ENCODE measurements around the gene PRIMA1.

PRIMA1 gene

DNA sequence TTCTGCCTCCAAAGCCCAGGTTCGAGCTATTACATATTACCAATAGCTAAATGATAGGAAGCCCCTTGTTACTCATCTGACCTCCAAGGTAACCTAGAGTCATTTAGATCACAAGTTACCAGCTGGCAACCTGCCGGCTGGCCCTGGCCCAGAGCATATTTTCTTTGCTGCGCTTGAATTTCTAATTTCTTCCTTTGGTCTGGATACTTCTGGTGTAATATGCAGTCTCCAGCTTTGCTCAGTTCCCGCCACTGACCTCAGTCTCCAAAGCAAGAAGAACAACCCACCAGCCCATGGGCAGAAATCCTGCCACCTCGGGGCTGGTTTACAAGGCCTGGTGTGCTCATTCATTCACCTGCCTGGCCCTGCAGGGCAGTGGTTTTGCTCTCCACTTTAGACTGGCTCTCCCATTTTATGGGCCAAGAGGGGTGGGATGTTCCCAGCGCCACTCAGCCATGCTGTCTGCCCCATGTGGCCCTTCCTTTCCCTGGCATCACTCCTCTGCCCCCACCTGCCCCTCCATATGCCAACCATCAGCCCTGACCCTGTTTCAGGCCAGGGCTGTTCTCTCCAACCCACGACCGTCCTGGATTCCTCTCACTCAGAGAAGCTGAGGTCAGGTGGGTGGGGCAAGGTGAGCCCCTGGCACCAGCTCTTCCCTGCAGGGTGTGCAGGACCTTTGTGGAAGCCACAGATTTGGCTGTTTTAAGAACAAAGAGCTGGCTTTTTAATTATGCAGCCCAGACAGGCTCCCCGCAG lies 76.0 kb downstream of the PRIMA1 start:
- no peak for DNase-seq (ENCODE audit: low spot score)

DNA sequence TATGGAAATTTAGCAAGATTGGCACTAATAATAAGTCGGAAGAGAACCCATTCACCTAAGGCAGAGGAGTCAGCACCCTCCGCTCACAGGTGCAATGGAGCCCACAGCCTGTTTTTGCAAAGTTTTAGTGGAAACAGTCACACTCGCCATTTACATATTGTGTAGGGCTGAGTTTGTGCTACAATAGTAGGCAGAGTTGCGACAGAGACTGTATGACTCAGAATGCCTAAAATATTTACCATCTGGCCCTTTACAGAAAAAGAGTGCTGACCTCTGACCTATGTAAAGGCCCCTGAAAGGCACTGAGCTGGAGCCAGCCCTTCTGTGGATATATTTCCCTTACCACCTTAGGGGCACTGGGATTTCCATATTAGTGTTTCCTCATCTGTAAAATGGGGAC lies 79.0 kb downstream of the PRIMA1 start:
- no peak for DNase-seq (ENCODE audit: low spot score)

DNA sequence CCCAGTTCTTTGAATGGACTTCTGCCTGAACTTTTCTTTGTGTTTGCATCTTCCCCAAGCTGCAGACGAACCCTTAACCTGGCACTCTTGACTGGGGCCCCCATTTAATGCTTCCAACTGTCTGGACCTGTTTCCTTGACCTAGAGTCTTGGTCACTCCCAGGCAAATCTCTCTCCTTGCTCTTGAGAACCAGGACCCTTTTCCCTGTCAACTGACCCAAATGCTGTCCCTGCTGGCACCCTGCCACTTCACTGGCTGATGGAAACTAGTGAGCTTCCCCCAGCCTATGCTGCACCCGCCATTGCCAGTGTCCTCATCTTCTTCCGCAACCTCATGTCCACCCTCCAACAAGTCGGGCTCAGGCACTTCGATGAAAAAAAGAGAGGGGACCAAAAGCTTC lies 79.5 kb downstream of the PRIMA1 start:
- no peak for DNase-seq (ENCODE audit: low spot score)

DNA sequence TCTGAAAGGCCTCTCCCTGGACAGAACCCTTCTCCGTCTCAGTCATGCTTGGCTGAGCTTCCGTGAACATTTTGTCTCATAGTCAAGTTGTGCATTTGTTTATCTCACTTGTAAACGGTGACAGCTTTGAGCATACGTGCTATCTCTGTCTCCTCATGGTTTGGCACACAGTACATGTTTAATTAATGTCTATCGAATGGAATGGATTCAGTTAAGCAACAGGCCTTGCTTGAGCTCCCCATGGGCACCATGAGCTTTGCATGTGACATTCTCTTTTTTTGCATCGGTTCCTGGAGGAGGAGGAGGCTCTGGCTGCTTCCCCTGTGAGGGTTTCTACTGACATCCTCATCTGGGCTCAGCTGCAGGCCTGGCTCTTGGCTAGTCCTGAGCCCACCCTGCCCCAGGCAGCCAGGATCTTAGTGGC lies 80.0 kb downstream of the PRIMA1 start:
- no peak for DNase-seq (ENCODE audit: low spot score)

DNA sequence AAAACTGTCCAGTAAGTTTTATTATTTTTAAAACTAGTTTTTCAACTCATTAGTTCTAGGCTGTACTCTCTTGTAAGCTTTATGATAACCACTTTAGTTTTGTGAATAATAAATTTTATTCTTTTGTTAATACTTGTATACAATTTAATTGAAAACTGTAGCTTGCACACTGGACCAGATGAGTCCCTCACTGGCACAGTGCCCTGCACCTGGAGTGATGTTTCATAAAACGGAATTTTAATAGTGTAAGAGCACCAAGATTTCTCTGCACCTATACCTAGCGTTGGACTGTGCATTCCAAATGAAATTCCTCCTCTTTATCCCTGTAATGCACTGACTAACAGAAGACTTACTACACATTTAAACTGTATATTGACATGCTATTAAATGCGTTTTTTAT lies 80.8 kb downstream of the PRIMA1 start:
- no peak for DNase-seq (ENCODE audit: low spot score)

DNA sequence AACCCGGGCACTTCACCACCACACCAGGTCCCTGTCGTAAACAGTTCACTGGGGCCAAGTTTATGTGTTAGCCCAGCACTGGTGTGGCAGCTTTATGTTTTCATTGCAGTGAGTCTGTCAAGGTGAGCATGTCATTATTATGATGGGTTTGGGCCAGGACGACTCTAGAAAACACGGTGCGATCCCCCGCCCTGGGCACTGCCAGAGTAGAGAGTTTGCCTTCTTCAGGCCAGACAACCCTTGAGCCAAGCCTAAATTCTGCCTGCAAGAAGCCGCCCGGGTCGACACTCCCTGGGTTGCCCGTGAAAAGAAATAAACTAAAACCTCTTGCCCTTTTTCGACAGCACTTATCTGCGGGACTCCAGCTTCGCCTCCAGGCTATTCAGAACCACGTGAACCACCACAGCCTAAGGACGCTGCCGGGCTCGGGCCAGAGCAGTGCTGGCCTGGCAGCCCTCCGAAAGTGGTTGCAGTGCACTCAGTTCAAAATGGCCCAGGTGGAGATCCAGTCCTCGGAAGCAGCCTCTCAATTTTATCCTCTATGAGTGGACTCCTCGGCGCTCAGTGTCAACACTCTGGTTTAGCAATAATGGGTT lies 81.8 kb downstream of the PRIMA1 start:
- no peak for DNase-seq (ENCODE audit: low spot score)

DNA sequence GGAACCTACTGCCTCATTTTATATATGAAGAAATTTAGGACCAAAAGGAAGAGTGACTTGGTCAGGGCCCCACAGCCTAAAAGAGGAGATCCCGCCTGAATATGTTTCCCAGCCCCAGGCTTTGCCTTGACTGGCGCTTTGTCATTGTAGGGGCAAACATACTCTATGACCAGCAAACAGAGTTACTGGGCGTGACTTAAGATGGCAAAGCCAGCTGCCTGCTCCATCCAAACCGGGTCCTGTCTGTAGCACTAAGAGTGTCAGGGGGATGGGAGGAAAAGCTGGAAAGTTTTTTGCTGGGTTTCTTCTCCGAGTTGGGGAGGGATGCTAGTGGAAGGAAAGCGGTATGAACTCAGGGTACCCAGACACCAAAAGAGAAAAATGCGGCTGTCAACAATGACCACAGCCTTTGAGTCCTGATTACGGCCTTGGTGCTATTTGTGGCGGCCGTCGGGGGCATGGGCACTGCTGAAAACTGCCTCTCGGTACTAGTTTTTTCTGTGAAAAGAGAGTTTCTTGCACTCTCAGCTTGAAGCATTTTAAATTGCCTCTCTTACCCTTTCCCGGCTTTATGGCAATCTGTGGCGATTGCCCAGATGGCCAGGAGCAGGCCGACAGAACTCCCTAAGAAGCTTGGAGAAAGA lies 82.7 kb downstream of the PRIMA1 start:
- no peak for DNase-seq (ENCODE audit: low spot score)

DNA sequence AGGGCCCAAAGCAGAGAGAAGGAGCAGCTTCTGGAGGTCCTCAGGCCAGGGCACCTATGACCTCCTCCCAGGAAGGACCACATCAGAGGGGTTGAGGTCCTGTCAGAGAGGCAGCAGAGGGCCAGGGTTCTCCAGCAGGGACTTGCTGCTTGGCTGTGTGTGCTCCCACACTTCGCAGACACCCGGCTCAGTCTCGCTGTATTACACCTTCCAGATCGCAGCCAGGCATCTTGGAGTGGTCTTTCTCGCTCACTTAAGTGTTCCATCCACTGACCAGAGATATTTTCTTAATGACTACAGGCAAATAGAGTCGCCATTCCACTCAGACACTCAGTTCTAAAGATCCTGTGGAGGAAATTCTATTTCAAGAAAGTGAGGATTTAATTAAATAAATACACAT lies 84.3 kb downstream of the PRIMA1 start:
- DNase-seq (ENCODE audit: low spot score) = no peak

DNA sequence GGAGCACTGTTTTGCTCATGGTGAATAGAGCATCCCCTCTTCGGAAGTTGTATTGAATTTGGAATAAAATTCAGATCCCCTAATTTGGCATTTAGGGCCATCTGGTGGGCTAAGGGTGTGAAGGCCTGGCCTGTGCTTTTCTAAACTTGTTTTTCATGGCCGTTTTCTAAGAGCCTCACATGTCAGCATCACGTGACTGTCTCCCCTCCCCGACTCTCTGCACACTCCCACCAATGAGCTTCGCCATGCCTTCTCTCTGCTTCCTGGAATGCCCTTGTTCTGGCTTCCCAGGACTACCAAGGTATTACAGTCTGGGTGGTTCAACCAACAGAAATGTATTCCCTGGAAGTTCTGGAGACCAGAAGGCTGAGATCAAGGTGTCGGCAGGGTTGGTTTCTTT lies 85.3 kb downstream of the PRIMA1 start:
- no peak for DNase-seq (ENCODE audit: low spot score)

DNA sequence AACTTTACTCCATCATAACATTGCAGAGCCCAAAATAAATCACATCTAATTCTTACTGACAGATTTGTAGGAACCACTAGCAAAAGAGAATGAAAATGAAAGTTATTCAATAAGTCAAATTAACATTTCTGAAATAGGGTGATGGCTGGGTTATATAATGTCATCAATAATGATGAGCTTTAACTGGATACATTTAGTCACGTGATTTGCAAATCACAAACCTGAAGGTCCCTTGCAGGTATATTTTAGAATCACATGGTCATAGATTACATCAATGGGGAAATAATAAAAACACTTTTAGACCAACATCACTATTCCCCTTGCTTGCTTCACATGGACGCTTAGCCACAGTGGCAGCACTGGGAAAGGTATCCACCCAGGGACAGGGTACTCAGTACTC lies 86.7 kb downstream of the PRIMA1 start:
- no peak for DNase-seq (ENCODE audit: low spot score)

DNA sequence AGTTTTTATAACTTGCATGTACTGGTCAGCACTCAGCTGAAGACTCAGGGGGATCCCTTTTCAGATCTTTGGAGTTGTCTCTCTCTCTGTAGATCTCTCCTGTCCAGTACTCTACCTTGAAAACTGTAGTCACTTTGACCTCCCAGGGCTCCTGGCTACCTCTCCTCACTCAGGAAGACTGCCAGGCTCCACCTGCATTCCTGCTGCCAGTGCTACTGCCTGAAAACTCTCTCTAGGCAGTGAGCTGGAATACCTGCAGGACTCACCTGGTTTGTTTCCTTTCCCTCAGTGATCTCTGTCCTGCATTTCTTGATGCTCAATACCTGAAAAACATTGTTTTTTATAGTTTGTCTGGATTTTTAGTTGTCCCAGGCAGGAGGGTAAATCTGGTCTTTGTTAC lies 87.4 kb downstream of the PRIMA1 start:
- no peak for DNase-seq (ENCODE audit: low spot score)

DNA sequence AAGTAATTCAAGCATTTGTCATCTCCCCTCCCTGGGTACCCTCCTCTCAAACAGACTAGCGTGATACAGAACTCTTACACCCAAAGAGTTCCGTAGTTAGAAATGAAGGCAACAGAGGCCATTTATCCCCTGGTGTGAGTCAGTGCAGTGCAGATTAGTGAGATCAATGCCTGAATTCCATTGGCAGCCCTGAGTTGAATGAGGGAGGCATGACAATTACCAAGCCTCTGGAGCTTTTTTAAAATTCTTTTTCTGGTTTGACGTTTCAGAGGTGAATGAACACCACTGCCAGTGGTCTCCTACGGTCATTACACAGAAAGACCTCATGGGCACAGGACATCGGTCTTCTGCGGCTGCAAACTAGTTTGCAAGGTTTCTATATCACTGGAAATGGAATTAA lies 94.4 kb downstream of the PRIMA1 start:
- no peak for DNase-seq (ENCODE audit: low spot score)

DNA sequence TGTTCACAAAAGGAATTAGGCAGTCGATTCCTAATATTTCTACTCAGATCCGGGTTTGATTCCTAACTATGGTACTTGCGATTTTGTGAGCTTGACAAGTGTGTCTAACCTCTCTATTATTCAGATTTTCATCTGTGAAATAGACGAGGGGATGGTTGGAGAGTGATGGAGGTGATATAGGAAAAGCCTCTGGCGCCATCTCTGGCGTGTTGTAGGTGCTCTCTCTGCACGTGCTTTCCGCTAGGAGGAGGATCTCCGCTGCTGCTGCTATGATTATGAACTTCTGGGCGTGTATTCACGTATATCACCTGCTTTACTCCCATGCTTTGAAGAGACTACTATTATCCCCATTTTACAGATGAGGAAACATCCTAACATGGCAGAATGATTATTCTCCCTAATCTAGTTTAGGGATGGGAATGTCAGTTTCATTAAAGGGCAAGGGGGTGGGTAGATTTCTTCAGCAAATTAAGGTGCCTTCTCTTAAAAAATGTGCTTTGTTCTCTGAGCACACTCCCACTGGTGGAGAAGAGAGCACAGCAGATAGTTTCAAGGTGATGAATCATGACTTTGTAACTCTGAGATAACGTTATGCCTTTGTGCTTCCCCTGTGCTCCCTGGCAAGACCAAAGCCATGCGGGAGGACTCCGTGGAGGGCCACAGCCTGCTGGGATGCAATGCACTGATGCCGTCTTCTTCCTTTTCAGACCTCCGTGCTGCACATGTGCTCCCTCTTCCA lies 97.1 kb downstream of the PRIMA1 start:
- DNase-seq (ENCODE audit: low spot score) = peak; percentile 72

DNA sequence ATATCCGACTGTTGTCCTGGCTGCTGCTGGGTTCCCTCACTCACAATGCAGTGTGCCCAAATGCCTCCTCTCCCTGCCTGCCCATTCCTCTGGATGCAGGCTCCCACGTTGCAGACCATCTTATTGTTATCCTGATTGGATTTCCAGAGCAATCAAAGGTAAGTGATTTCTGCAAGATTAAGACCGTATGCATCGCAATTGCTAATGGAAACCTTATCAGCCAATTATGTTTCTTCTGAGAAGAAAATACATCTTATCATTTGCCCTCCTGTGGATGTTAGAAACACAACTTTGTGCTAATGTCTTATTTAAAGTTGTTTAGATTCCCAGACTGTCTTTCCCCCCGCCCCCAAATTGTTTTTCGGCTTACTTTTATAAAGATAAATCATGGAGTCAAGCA lies 98.1 kb downstream of the PRIMA1 start:
- no peak for DNase-seq (ENCODE audit: low spot score)

DNA sequence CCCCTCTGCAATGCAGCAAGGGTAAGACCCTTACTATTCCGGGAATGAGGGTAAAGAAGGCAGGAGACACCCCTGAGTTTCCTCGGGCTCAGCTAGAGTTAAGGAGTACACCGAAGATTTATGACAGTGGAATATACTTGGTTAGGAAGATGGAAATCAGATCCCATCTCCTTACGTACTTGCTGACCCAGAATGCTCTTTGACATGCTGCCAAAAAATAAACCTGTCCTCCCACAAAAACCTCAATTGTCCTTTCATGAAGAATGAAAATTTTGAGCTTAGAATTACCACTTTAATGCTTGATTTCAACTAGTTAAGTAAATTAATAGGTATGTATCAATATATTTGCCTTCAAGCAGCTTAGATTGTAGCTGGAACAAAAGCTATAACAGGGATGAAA lies 99.5 kb downstream of the PRIMA1 start:
- peak; percentile 33 for DNase-seq (ENCODE audit: low spot score)

DNA sequence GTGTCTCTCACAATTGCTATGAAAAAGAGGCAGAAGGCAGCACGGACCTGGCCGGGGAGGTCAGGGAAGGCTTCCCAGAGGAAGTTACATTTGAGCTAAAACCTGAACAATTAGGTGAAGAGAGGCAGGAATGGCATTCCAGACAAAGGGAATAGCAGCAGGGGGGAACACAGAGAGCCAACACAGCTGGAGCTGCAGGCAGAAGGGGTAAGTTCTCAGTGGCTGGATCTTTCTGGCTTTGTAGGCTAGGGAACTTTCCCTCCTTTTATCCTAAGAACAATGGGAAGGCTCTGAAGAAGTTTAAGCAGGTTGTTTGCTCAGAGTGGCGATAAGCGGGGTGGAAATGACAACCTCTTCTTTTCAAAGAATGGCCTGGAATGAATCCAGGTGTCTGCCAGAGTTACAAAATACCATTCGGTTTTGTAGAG lies 100.0 kb downstream of the PRIMA1 start:
- DNase-seq (ENCODE audit: low spot score) = no peak

DNA sequence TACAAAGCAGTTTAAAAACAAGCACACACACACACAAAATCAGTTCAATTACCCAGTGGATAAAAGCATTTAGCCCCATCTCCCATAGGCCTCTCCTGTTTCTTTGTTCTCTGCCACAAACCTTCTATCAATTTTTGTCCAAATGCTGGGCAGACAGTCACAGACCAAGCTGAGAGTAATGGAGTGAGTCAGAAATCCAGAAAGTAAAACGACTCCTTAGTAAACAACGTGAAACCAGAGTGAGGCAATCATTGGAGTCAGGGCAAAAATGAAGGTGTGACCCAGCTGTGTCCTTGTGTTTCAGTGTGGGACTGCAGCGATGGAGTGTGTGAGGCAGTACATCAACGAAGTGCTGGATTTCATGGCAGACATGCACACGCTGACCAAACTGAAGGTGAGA lies 102.0 kb downstream of the PRIMA1 start:
- DNase-seq (ENCODE audit: low spot score) = no peak

DNA sequence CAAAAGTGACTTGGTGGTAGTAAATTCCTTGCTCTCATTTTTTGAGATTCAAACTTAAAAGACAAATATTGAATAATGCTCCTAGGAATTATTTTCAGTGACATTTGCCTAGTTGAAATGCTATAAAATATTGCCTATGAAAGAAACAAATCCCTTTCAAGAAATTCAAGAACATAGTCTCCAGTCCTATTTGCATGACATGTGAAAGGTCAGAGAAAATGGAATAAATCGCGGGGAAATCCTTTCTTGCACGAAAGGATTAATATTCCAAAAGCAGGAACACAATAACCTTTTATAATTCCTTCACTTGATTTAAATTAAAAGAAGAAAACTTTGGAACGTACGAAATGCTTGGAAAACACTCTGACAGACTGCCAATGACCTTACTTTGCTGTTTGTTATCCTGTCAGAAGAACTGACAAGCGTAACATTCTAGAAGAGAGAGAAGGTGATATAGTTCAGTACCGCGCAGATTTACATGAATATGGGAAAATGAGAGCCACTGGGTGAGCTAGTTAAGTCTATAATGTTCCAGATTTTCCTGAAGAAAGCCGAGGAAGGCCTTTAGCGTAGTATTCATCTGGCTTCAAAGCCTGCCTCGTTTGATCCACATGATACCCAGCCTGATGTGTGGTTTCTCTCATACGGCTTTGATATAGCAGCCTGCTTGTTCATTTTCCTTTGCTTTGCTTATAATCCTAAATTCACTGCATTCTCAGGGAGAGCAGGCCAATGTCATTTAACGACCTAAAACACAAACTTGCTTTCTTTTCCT lies 103.0 kb downstream of the PRIMA1 start:
- no peak for DNase-seq (ENCODE audit: low spot score)

DNA sequence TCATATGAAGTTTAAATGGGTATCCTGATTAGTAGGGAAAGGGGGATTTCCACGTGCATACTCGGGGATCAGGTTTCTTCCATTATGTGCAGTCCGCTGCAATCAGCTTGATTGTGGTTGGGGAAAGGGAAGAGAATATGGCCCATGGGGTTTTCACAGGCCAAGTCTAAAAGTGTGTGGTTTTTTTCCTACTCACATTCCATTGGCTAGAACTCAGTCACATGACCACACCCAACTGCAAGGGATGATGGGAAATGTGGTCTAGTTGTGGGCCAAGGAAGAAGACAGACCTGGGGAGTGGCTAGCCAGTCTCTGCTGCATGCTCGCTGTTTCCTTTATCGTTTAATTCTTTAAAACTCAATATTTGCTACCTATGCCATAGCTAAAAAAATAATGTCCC lies 105.1 kb downstream of the PRIMA1 start:
- no peak for DNase-seq (ENCODE audit: low spot score)

DNA sequence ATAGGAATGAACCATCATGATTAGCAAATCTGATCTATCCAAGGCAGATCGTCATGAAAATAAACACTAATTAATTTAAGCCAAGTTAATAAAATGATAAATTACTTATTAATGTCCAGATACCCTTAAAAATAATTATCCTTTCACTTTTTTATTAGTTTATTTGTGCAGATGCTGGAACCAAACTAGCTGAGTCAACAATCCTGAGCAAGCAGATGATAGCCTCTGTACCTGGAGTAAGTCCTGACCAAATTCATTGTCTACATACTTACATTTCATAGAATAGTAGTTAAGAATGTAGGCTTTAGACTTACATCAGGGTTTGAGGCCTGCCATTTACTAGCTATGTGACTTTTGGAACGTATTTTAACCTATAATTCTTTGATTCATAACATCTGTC lies 105.8 kb downstream of the PRIMA1 start:
- no peak for DNase-seq (ENCODE audit: low spot score)

DNA sequence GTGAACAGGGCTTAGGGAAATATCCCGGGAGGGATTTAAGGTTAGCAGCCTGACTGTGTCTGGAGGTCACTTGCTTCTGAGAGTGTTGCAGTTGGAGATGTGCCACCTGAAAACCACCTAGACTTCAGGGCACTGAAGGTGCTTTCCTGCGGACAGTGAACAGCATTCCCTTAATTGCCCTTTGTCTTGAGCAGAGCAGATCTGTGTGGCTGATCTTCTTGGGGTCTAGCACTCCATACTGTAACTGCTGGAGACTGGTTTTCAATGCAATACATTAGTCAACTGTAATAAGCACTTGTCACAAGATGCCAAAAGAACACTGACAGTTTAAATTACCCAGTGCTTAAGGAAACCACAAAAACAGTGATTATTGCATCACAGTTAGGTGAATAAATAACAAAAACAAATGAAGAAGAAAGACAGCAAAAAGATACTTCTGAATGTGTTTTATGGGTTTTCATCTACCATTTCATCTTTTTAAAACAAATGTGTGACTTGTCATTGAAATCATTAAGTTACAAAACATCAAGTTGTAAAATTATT lies 111.8 kb downstream of the PRIMA1 start:
- no peak for DNase-seq (ENCODE audit: low spot score)

DNA sequence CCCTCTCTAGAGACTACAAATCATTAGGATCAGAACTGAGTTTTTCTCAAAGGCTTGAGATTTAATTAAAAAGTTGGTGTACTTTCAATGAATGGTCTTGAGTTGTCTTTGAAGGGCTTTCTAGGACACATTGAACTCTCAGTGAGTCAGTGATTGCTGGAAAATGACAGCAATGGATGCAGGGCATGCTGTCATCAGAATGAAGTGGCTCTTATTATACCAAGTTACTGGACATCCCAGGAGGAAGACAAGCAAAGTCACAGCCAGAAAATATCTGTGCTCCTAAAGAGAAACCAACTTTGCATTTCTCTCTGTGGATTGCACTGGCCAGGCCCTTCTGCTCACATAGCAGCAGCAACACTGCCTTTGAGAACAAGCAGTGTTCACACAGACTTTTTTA lies 112.6 kb downstream of the PRIMA1 start:
- no peak for DNase-seq (ENCODE audit: low spot score)
